Neural progenitor cell (in vitro differentiated cells): ENCODE data around the gene ZNF618. TPM values are rescaled to one million over a fixed set of nuclear protein-coding genes. Genes with fewer than 3 reads are reported as not detected.
A peak's percentile ranks its signal among the peaks of the same experiment; 100 is the strongest.
"Not testable (repeated sequence)": the region's sequence is repeated elsewhere in the genome, so short reads cannot be mapped to it uniquely, and the experiment has no call there.

Experiments used
- DNase-seq: peaks from one replicate; pipeline ENCODE4 v3.0.0-alpha.2; 2016; ENCODE audit warnings: low spot score
- H2AFZ ChIP-seq: fragments of 200-600 bp; sonication (generic); replicated peaks from 2 replicates; pipeline ENCODE4 v1.6.1; 2016; ENCODE audit warnings: antibody characterized with exemption
- H3F3A ChIP-seq: fragments of 200-600 bp; sonication (generic); 2 replicates; pipeline ENCODE4 v1.6.1; 2016; ENCODE audit warnings: antibody characterized with exemption, low read depth
- H3K27ac ChIP-seq: fragments of 200-600 bp; sonication (generic); 2 replicates; pipeline ENCODE4 v1.5.1; 2016; ENCODE audit warnings: mild to moderate bottlenecking
- H3K27me3 ChIP-seq: fragments of 200-600 bp; sonication (generic); 2 replicates; pipeline ENCODE4 v1.6.1; 2016; ENCODE audit warnings: mild to moderate bottlenecking, moderate library complexity
- H3K36me3 ChIP-seq: fragments of 200-600 bp; sonication (generic); 2 replicates; pipeline ENCODE4 v1.5.1; 2016
- H3K4me1 ChIP-seq: fragments of 200-600 bp; sonication (generic); 2 replicates; pipeline ENCODE4 v1.6.1; 2016; ENCODE audit warnings: mixed run types
- H3K4me2 ChIP-seq: fragments of 200-600 bp; sonication (generic); 2 replicates; pipeline ENCODE4 v1.6.1; 2016
- H3K4me3 ChIP-seq: fragments of 200-600 bp; sonication (generic); 2 replicates; pipeline ENCODE4 v1.5.1; 2016
- H3K79me2 ChIP-seq: fragments of 200-600 bp; sonication (generic); 2 replicates; pipeline ENCODE4 v1.6.1; 2016; ENCODE audit warnings: low read depth
- H3K9ac ChIP-seq: fragments of 200-600 bp; sonication (generic); 2 replicates; pipeline ENCODE4 v1.6.1; 2016
- H3K9me3 ChIP-seq: fragments of 200-600 bp; sonication (generic); 2 replicates; pipeline ENCODE4 v1.5.1; 2016; ENCODE audit warnings: low read depth
- H4K20me1 ChIP-seq: fragments of 200-600 bp; sonication (generic); 2 replicates; pipeline ENCODE4 v1.6.1; 2016; ENCODE audit warnings: low read depth
- H3K27ac Mint-ChIP-seq: 3 replicates; pipeline ENCODE4 v1.8.0; 2021; ENCODE audit warnings: mixed read lengths
- H3K27me3 Mint-ChIP-seq: 2 replicates; pipeline ENCODE4 v1.8.0; 2022; ENCODE audit warnings: low read depth, mild to moderate bottlenecking, inconsistent platforms, moderate library complexity, mixed read lengths; ENCODE audit not compliant: insufficient read depth
- H3K36me3 Mint-ChIP-seq: 3 replicates; pipeline ENCODE4 v1.8.0; 2021; ENCODE audit warnings: mixed read lengths
- H3K4me1 Mint-ChIP-seq: 3 replicates; pipeline ENCODE4 v1.8.0; 2021; ENCODE audit warnings: mixed read lengths
- H3K4me3 Mint-ChIP-seq: 3 replicates; pipeline ENCODE4 v1.8.0; 2021; ENCODE audit warnings: mild to moderate bottlenecking, moderate library complexity, mixed read lengths
- H3K9me3 Mint-ChIP-seq: 3 replicates; pipeline ENCODE4 v1.8.0; 2020; ENCODE audit warnings: mixed read lengths
- EZH2 ChIP-seq: fragments of 200-600 bp; sonication (generic); IDR thresholded peaks from 2 replicates; pipeline ENCODE4 v1.6.1; 2017; ENCODE audit warnings: antibody characterized with exemption, mild to moderate bottlenecking, moderate library complexity
- EZH2phosphoT487 ChIP-seq: fragments of 200-600 bp; sonication (generic); IDR thresholded peaks from 2 replicates; pipeline ENCODE4 v1.6.1; 2017; ENCODE audit warnings: antibody characterized with exemption
- total RNA-seq: library from RNA; depleted of rRNA; stranded (reverse); fragments of >200 nt; gene quantifications from 2 replicates; pipeline ENCODE4 v1.2.3, GENCODE V29; 2015; ENCODE audit warnings: low replicate concordance
- TF ChIP-seq, protein P1 (sequence below): fragments of 200-600 bp; sonication (generic); IDR thresholded peaks from 2 replicates; pipeline ENCODE4 v1.5.1; 2017; ENCODE audit warnings: antibody characterized with exemption, mild to moderate bottlenecking

Gene ZNF618
- total RNA-seq, 1 donor from 2014 or later = 10.5 TPM

DNA sequence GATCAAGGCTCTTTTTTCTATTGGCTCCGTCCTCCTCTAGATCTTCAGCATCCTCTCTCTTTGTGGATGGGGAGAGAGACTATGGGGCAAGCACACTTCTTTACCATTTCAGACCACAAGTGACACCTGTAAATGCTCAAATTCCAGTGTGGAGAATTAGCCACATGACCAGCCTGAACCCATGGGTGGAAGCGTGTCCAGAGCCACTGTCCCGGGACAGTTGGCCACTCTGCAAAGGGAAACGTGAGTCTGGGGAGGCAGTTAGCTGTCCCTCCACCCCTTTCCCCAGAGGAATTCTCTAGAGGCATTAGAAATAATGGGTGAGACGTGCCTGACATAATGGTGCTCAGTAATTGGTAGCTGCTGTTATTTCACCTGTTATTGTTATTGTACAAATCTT, 161.1 kb downstream of the ZNF618 start:
- H3F3A ChIP-seq = peaks cover 31% of the 10 kb centered on the region
- no peak overlapping the region for H3K4me3 ChIP-seq
- Mint-ChIP-seq H3K27me3 (no peaks in the 10 kb centered on the region), H3K4me3 (no peak overlapping the region), H3K27ac (no peak overlapping the region), H3K4me1 (peaks cover 22% of the 10 kb centered on the region), H3K36me3 (peaks cover 35% of the 10 kb centered on the region), H3K9me3 (no peaks in the 10 kb centered on the region)
- H3K27me3 ChIP-seq = no peaks in the 10 kb centered on the region
- H3K27ac ChIP-seq = no peak overlapping the region
- peaks cover 41% of the 10 kb centered on the region for H4K20me1 ChIP-seq
- DNase-seq = no peak
- peaks cover 23% of the 10 kb centered on the region for H3K4me1 ChIP-seq
- no peaks in the 10 kb centered on the region for H3K36me3 ChIP-seq
- TF ChIP-seq, protein P1, sequence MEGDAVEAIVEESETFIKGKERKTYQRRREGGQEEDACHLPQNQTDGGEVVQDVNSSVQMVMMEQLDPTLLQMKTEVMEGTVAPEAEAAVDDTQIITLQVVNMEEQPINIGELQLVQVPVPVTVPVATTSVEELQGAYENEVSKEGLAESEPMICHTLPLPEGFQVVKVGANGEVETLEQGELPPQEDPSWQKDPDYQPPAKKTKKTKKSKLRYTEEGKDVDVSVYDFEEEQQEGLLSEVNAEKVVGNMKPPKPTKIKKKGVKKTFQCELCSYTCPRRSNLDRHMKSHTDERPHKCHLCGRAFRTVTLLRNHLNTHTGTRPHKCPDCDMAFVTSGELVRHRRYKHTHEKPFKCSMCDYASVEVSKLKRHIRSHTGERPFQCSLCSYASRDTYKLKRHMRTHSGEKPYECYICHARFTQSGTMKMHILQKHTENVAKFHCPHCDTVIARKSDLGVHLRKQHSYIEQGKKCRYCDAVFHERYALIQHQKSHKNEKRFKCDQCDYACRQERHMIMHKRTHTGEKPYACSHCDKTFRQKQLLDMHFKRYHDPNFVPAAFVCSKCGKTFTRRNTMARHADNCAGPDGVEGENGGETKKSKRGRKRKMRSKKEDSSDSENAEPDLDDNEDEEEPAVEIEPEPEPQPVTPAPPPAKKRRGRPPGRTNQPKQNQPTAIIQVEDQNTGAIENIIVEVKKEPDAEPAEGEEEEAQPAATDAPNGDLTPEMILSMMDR = no peak
- TF ChIP-seq EZH2phosphoT487 = no peak
- no peak for TF ChIP-seq EZH2
- H3K4me2 ChIP-seq = no peak overlapping the region
- no peaks in the 10 kb centered on the region for H3K79me2 ChIP-seq
- H3K9me3 ChIP-seq = no peaks in the 10 kb centered on the region
- H2AFZ ChIP-seq = no peak overlapping the region
- H3K9ac ChIP-seq = no peak overlapping the region

DNA sequence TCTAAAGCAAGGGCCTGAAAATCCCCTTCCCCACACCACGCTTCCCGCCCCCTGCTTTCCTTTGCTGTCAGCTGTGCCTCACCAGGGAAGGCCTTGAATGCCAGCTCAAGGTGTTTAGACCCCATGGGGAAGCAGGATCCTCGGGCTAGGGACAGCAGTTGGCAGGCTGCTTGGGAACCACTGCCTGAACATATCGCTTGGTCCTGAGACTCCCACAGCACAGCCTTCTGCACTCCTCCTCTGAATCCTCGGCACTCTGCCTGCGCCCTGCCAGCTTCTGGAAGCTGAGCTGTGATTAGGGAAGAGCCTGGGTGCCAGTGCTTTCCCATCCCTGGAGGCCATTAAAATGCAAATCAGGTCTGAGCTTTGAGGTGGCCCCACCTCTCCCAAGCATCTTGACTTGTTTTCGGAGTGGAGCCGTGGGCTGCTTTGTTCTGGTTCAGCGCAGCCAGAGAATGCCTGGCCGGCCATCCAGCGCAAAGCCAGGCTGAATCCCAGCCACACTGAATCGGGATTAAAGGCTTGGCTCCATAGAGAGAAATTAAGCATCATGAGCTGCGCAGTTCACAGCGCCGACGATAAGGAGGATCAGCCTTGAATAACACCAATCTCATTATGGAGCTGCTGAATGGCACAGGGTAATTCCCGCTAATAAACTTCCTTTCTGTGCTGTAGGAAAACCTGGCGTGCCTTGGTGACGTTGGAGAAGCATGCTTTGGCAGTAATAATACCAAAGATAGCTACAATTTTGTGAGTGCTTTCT, 162.0 kb downstream of the ZNF618 start:
- Histone ChIP-seq H3K9ac (no peak overlapping the region), H3K79me2 (no peaks in the 10 kb centered on the region), H3F3A (peaks cover 26% of the 10 kb centered on the region), H4K20me1 (peaks cover 33% of the 10 kb centered on the region), H2AFZ (no peak overlapping the region), H3K27ac (peak overlapping the region; percentile 74), H3K27me3 (no peaks in the 10 kb centered on the region), H3K9me3 (no peaks in the 10 kb centered on the region), H3K4me1 (peaks cover 15% of the 10 kb centered on the region), H3K4me2 (peak overlapping the region; percentile 66), H3K36me3 (no peaks in the 10 kb centered on the region), H3K4me3 (peak overlapping the region; percentile 6)
- peak overlapping the region; percentile 63 for H3K27ac Mint-ChIP-seq
- peaks cover 17% of the 10 kb centered on the region for H3K4me1 Mint-ChIP-seq
- H3K36me3 Mint-ChIP-seq = peaks cover 32% of the 10 kb centered on the region
- no peaks in the 10 kb centered on the region for H3K27me3 Mint-ChIP-seq
- no peak overlapping the region for H3K4me3 Mint-ChIP-seq
- TF ChIP-seq EZH2phosphoT487 (peak; percentile 87), EZH2 (no peak)
- peak; percentile 96 for DNase-seq
- no peaks in the 10 kb centered on the region for H3K9me3 Mint-ChIP-seq

DNA sequence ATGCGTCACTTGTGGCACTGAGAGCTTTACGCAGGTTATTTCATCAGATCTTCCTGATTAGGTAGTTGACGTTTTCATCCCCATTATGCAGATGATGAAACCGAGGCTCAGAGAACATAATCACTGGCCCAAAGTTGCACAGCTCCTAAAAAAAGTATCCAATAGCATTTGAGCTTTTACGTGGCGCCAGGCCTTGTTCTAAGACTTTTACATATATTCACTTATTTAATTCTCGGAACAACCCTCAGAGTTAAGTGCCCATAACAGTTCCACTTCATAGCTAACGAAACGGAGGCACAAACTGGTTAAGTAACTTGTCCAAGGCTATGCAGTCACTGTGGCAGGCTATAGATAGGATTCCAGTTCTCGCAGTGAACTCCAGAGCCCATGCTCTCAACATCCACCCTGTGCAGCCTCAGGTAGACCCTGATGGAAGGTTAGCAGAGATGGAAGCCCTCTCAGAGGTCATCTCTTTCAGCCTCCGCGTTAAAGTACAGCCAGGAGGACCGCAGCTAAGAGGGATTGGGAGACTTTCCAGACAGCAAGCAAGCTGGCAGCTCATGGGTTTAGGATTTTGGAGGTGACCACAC, 162.7 kb downstream of the ZNF618 start:
- peak overlapping the region; percentile 6 for H3K4me3 ChIP-seq
- H3K9ac ChIP-seq = no peak overlapping the region
- H3K36me3 ChIP-seq = no peaks in the 10 kb centered on the region
- peak overlapping the region; percentile 63 for H3K27ac Mint-ChIP-seq
- peak overlapping the region; percentile 49 for H3K4me2 ChIP-seq
- no peak overlapping the region for H3K4me3 Mint-ChIP-seq
- H3K9me3 Mint-ChIP-seq = no peaks in the 10 kb centered on the region
- peak overlapping the region; percentile 35 for H3K27ac ChIP-seq
- H3K9me3 ChIP-seq = no peaks in the 10 kb centered on the region
- H3K27me3 ChIP-seq = no peaks in the 10 kb centered on the region
- H3K79me2 ChIP-seq = no peaks in the 10 kb centered on the region
- no peak for DNase-seq
- no peak for TF ChIP-seq EZH2
- TF ChIP-seq, protein P1 = no peak
- TF ChIP-seq EZH2phosphoT487 = no peak
- H3K4me1 ChIP-seq = peaks cover 15% of the 10 kb centered on the region
- no peaks in the 10 kb centered on the region for H3K27me3 Mint-ChIP-seq
- peaks cover 36% of the 10 kb centered on the region for H3K36me3 Mint-ChIP-seq
- peaks cover 17% of the 10 kb centered on the region for H3K4me1 Mint-ChIP-seq
- peaks cover 32% of the 10 kb centered on the region for H4K20me1 ChIP-seq
- H3F3A ChIP-seq = peaks cover 26% of the 10 kb centered on the region
- H2AFZ ChIP-seq = no peak overlapping the region

DNA sequence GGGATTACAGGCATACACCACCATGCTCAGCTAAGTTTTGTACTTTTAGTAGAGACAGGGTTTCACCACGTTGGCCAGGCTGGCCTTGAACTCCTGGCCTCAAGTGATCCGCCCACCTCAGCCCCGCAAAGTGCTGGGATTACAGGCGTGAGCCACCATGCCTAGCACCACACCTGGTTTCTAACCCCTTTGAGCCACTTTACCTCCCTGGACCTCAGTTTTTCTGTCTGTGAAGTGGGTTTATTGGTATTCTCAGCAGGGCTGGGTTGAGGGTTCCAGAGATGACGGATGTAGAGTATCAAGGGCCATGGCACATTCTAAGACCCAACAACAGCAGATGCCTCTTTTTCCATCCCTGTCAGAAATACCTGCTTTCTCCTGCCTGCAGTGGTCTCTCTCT, 163.4 kb downstream of the ZNF618 start:
- H4K20me1 ChIP-seq = peaks cover 32% of the 10 kb centered on the region
- H3K4me1 ChIP-seq = peaks cover 15% of the 10 kb centered on the region
- H3F3A ChIP-seq = peaks cover 26% of the 10 kb centered on the region
- H3K9me3 Mint-ChIP-seq = no peaks in the 10 kb centered on the region
- H3K36me3 Mint-ChIP-seq = peaks cover 42% of the 10 kb centered on the region
- H3K9ac ChIP-seq = no peak overlapping the region
- H2AFZ ChIP-seq = no peak overlapping the region
- no peak for DNase-seq
- H3K27ac Mint-ChIP-seq = no peak overlapping the region
- H3K79me2 ChIP-seq = no peaks in the 10 kb centered on the region
- no peaks in the 10 kb centered on the region for H3K36me3 ChIP-seq
- H3K27me3 ChIP-seq = no peaks in the 10 kb centered on the region
- H3K4me3 Mint-ChIP-seq = no peak overlapping the region
- TF ChIP-seq, protein P1 = no peak
- TF ChIP-seq EZH2phosphoT487 (no peak), EZH2 (no peak)
- H3K4me2 ChIP-seq = no peak overlapping the region
- no peaks in the 10 kb centered on the region for H3K9me3 ChIP-seq
- no peak overlapping the region for H3K27ac ChIP-seq
- H3K4me1 Mint-ChIP-seq = peaks cover 17% of the 10 kb centered on the region
- H3K4me3 ChIP-seq = no peak overlapping the region
- no peaks in the 10 kb centered on the region for H3K27me3 Mint-ChIP-seq

DNA sequence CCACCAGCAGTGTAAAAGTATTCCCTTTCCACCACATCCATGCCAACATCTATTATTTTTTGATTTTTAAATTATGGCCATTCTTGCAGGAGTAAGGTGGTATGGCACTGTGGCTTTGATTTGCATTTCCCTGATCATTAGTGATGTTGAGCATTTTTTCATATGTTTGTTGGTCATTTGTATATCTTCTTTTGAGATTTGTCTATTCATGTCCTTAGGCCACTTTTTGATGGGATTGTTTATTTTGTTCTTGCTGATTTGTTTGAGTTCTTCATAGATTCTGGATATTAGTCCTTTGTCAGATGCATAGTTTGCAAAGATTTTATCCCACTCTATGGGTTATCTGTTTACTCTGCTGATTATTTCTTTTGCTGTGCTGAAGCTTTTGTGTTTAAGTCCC, 167.6 kb downstream of the ZNF618 start:
- not testable (repeated sequence) for H3K4me3 Mint-ChIP-seq, H3K27ac ChIP-seq, H3K4me1 ChIP-seq, H3K27ac Mint-ChIP-seq, H3K9me3 ChIP-seq, H3K27me3 Mint-ChIP-seq, H3K79me2 ChIP-seq, H3F3A ChIP-seq, H3K36me3 ChIP-seq, DNase-seq, H3K4me2 ChIP-seq, H3K27me3 ChIP-seq, H2AFZ ChIP-seq, H3K4me1 Mint-ChIP-seq, H3K4me3 ChIP-seq, H3K9me3 Mint-ChIP-seq, H3K9ac ChIP-seq
- H4K20me1 ChIP-seq = peaks cover 15% of the 10 kb centered on the region
- H3K36me3 Mint-ChIP-seq = peaks cover 50% of the 10 kb centered on the region
